Mesothelial cell of epicardium (in vitro differentiated cells): ENCODE measurements around the gene C20orf141. TPM values are rescaled to one million over a fixed set of nuclear protein-coding genes. Genes with fewer than 3 reads are reported as not detected.

Experiments
- DNase-seq, 2 experiments: peaks; one replicate each; pipeline ENCODE4 v3.0.0; 2021; ENCODE audit warnings: low spot score in 2 of 2; ENCODE audit not compliant: unreplicated experiment in 2 of 2
- H3K27ac Mint-ChIP-seq: 2 replicates; pipeline ENCODE4 v1.8.0; 2021; ENCODE audit warnings: mixed read lengths
- H3K27me3 Mint-ChIP-seq: 2 replicates; pipeline ENCODE4 v1.8.0; 2021; ENCODE audit warnings: low read depth, mixed read lengths
- H3K36me3 Mint-ChIP-seq: 2 replicates; pipeline ENCODE4 v1.8.0; 2021; ENCODE audit warnings: mixed read lengths
- H3K4me1 Mint-ChIP-seq: 2 replicates; pipeline ENCODE4 v1.8.0; 2021; ENCODE audit warnings: mixed read lengths
- H3K4me3 Mint-ChIP-seq: 2 replicates; pipeline ENCODE4 v1.8.0; 2021; ENCODE audit warnings: mild to moderate bottlenecking, moderate library complexity, mixed read lengths
- H3K9me3 Mint-ChIP-seq: 2 replicates; pipeline ENCODE4 v1.8.0; 2021; ENCODE audit warnings: mixed read lengths
- total RNA-seq: library from RNA; stranded (reverse); gene quantifications from 3 replicates; pipeline ENCODE4 v1.2.1, GENCODE V29; 2021
- TF ChIP-seq, protein P1 (sequence below): fragments of 200-600 bp; sonication (generic); IDR thresholded peaks from one replicate; pipeline ENCODE4 v1.5.0; 2021; ENCODE audit warnings: antibody characterized with exemption; ENCODE audit not compliant: unreplicated experiment

The C20orf141 gene
- total RNA-seq, 1 donor from 2014 or later = not detected

DNA sequence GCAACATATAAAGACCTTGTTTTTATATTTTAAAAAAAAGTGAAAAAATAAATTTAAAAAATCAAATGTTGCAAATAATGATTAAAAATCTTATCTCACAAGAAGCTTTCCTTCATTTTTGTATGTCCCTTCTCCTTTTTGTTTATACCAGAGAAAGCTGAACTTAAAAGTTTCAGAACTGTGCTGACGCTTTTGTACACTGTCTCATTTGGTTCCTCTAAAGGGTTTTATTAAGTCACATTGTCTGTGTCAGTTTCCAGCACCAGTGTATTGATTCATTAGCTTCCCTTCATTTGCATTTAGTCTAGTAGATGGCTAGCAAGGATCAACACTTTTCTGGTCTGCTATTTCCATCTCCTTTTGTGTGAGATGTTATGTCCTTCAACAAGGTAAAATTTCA lies 19.0 kb downstream of the C20orf141 start:
- H3K9me3 Mint-ChIP-seq = peaks cover 1% of the 10 kb centered on the region
- peaks cover 2% of the 10 kb centered on the region for H3K4me1 Mint-ChIP-seq
- DNase-seq = no peak
- no peak overlapping the region for H3K4me3 Mint-ChIP-seq
- H3K27me3 Mint-ChIP-seq = no peaks in the 10 kb centered on the region
- TF ChIP-seq, protein P1, sequence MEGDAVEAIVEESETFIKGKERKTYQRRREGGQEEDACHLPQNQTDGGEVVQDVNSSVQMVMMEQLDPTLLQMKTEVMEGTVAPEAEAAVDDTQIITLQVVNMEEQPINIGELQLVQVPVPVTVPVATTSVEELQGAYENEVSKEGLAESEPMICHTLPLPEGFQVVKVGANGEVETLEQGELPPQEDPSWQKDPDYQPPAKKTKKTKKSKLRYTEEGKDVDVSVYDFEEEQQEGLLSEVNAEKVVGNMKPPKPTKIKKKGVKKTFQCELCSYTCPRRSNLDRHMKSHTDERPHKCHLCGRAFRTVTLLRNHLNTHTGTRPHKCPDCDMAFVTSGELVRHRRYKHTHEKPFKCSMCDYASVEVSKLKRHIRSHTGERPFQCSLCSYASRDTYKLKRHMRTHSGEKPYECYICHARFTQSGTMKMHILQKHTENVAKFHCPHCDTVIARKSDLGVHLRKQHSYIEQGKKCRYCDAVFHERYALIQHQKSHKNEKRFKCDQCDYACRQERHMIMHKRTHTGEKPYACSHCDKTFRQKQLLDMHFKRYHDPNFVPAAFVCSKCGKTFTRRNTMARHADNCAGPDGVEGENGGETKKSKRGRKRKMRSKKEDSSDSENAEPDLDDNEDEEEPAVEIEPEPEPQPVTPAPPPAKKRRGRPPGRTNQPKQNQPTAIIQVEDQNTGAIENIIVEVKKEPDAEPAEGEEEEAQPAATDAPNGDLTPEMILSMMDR = no peak
- peaks cover 17% of the 10 kb centered on the region for H3K36me3 Mint-ChIP-seq
- H3K27ac Mint-ChIP-seq = no peak overlapping the region

DNA sequence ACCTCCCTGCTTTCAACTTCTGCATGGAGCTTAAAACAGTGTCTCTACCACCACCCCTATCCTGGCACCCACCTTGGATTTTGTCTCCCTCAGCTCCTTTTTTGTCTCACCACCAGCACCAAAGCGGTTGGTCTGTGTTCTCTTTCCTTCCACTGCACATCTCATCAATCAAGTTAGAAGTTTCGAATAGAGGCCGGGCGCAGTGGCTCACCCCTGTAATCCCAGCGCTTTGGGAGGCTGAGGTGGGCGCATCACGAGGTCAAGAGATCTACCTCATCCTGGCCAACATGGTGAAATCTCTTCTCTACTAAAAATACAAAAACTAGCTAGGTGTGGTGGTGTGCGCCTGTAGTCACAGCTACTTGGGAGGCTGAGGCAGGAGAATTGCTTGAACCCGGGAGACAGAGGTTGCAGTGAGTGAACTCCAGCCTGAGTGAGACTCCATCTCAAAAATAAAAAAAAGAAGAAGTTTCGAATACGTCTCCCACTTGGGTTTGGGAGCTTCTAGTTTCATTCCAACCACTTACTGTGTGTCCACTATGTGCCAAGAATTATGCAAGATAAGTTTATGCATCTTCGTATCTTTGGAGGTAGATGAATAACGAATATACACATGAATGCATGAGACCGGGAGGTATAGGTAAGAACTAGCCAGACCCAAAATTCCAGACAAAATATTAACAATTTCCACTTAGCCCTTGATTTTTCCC lies 19.8 kb downstream of the C20orf141 start:
- no peaks in the 10 kb centered on the region for H3K27me3 Mint-ChIP-seq
- H3K4me1 Mint-ChIP-seq = peaks cover 7% of the 10 kb centered on the region
- H3K36me3 Mint-ChIP-seq = peaks cover 17% of the 10 kb centered on the region
- no peak overlapping the region for H3K27ac Mint-ChIP-seq
- TF ChIP-seq, protein P1 = no peak
- no peak overlapping the region for H3K4me3 Mint-ChIP-seq
- DNase-seq = no peak
- no peaks in the 10 kb centered on the region for H3K9me3 Mint-ChIP-seq

DNA sequence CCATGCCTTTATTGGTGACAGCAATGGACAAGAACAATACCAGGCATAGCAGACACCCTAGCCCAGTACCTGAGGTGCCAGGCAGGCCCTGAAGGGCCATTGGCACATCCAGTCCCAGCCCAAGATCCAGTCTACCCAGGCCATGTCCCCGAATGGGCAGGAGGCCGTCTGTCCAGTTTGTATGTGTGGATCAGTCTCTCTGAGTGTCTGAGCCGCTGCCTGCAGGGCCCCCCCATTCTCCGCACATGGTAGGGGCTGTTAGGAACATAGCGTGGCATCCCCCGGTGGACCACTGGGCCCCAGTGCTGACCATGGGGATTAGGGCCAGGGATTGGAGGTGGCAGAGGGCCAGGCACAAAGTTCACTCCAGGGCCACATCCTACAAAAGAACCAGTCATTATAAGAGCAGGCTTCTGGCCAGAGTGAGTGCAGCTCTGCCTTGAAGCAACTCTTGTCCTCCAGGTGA lies 20.6 kb downstream of the C20orf141 start:
- TF ChIP-seq, protein P1 = no peak
- no peaks in the 10 kb centered on the region for H3K27me3 Mint-ChIP-seq
- no peak overlapping the region for H3K4me3 Mint-ChIP-seq
- peaks cover 10% of the 10 kb centered on the region for H3K4me1 Mint-ChIP-seq
- DNase-seq = no peak
- peaks cover 17% of the 10 kb centered on the region for H3K36me3 Mint-ChIP-seq
- no peak overlapping the region for H3K27ac Mint-ChIP-seq
- no peaks in the 10 kb centered on the region for H3K9me3 Mint-ChIP-seq

DNA sequence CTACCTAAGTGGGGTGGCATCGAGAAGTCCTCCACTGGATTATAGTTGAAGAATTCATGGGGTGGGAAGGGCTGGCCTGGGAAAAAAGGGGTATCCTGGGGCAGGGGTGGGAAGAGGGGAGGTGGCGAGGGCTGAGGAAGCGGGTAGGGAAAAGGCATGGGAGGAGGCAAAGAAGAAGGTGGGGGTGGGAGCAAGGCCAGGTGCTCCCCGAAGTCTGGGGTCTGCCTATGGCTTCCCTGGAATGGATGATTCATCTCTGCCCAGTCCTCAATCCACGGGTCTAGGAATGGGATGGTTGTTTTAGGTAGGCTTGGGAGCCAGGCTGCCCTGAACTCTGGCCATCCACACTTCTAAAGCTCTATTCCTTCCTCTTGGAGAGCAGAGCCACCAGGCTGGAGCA lies 21.2 kb downstream of the C20orf141 start:
- Mint-ChIP-seq H3K27ac (no peak overlapping the region), H3K4me3 (no peak overlapping the region), H3K9me3 (no peaks in the 10 kb centered on the region), H3K4me1 (peaks cover 11% of the 10 kb centered on the region), H3K27me3 (no peaks in the 10 kb centered on the region), H3K36me3 (peaks cover 17% of the 10 kb centered on the region)
- TF ChIP-seq, protein P1 = no peak
- DNase-seq = no peak

DNA sequence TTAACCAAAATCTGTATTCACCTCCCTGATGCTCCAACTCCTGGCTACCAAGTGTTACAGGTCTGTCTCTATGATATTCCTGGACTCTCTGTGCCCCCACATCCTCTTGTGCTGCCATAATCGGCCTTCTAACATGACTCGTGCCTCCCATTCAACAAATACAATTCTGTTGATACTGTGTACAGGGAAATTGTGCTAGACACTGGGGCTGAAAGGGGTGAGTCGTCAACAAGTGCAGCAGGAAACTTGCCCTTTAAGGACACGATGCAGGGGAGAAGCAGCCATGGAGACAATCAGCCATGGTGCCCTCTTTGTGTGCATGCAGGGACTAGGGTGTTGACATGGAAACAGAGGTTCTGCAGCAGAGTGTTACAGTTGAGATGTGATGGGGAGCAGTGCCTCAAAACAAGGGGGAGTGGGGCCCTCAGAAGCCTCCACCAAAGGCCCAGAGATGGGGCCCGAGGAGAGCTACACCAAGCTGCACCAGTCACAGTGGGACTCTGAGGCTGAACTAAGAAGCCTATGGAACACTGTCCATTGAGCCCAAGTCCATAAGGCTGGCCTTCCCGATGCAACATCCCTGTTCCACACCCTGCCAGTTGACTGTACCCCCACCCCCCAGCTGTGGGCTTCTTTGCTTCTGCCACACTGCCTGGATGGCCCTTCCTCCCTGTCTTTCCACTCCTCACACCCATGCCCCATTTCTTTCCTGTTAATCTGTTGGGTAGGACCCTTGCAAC lies 22.6 kb downstream of the C20orf141 start:
- Mint-ChIP-seq H3K36me3 (peaks cover 17% of the 10 kb centered on the region), H3K27ac (no peak overlapping the region), H3K4me1 (peaks cover 14% of the 10 kb centered on the region), H3K9me3 (no peaks in the 10 kb centered on the region), H3K27me3 (no peaks in the 10 kb centered on the region), H3K4me3 (no peak overlapping the region)
- TF ChIP-seq, protein P1 = no peak
- no peak for DNase-seq
